Measurements from ENCODE around the gene GNLY.
"Not testable (repeated sequence)": the region's sequence is repeated elsewhere in the genome, so short reads cannot be mapped to it uniquely, and the experiment has no call there.

GNLY gene

GRCh38 chr2:85665264-85665937 is 28.8 kb upstream of the GNLY start:
- no peak for DNase-seq

- no peak for DNase-seq
Measured at GRCh38 chr2:85666016-85666415, 28.1 kb upstream of the GNLY start.

GRCh38 chr2:85666435-85667316 is 27.5 kb upstream of the GNLY start:
- DNase-seq = no peak

- DNase-seq = no peak
Measured at GRCh38 chr2:85667561-85668008, 26.6 kb upstream of the GNLY start.

- no peak for DNase-seq
Measured at GRCh38 chr2:85668009-85668856, 25.9 kb upstream of the GNLY start, which contains the start of gene SFTPB. Gene SFTPB, minus strand, starts transcription at chr2:85668199. Its CDS starts 16 bp downstream, at chr2:85668183.

GRCh38 chr2:85668857-85669142 is 25.4 kb upstream of the GNLY start:
- DNase-seq = no peak

GRCh38 chr2:85669549-85669948 is 24.6 kb upstream of the GNLY start:
- DNase-seq = no peak

GRCh38 chr2:85670416-85670815 is 23.7 kb upstream of the GNLY start:
- DNase-seq = not testable (repeated sequence)

GRCh38 chr2:85672456-85672855 is 21.7 kb upstream of the GNLY start:
- no peak for DNase-seq

GRCh38 chr2:85673716-85674375 is 20.3 kb upstream of the GNLY start:
- no peak for DNase-seq

GRCh38 chr2:85674417-85674816 is 19.7 kb upstream of the GNLY start:
- DNase-seq = no peak

GRCh38 chr2:85675427-85675826 is 18.7 kb upstream of the GNLY start:
- no peak for DNase-seq

GRCh38 chr2:85675866-85676548 is 18.2 kb upstream of the GNLY start:
- DNase-seq = no peak

- no peak for DNase-seq
Measured at GRCh38 chr2:85678377-85678776, 15.8 kb upstream of the GNLY start.

GRCh38 chr2:85678794-85679672 is 15.1 kb upstream of the GNLY start:
- DNase-seq = peak; percentile 83

GRCh38 chr2:85680707-85681371 is 13.3 kb upstream of the GNLY start:
- DNase-seq = no peak

- DNase-seq = no peak
Measured at GRCh38 chr2:85681372-85681763, 12.8 kb upstream of the GNLY start.

- no peak for DNase-seq
Measured at GRCh38 chr2:85681776-85682175, 12.4 kb upstream of the GNLY start.

GRCh38 chr2:85682378-85682777 is 11.8 kb upstream of the GNLY start:
- DNase-seq = no peak

GRCh38 chr2:85684380-85684779 is 9.8 kb upstream of the GNLY start:
- DNase-seq = no peak

GRCh38 chr2:85684806-85685205 is 9.4 kb upstream of the GNLY start:
- DNase-seq = no peak

Data from activated CD4-positive, alpha-beta T cell treated with anti-CD3 and anti-CD28 coated beads, Interleukin-2, Interleukin-6, amounts not matched to agents 100 ng/mL and 50 ng/mL, durations not matched to agents 16 hours and 8 hours (primary cell).